Measurements from ENCODE around the gene ADAT2.

ADAT2 gene

DNA sequence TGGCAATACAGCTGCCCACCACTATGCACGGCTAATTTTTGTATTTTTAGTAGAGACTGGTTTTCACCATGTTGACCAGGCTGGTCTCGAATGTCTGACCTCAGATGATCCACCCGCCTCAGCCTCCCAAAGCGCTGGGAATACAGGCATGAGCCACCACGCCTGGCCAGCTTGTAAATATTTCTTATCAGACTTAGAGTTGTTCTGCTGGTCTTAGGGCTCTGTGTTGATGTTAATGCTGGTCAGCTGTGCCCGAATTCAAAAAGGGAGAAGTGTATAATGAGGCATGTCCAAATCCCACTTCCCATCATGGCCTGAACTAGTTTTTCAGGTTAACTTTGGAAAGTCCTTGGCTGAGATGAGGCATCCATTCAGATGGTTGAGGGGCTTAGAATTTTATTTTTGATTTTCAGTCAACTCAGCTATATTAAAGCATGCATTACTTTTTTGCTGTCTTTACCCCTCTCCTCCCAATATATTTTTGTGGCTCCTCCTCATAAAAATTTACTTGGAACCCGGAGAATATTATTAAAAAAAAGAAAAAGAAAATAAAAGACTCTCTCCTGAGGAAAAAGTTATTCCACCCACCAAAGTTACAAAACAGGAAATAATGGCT lies 47.7 kb downstream of the ADAT2 start:
- ATAC-seq (ENCODE audit: low read depth) (no peak), DNase-seq (ENCODE audit: low spot score) (no peak)
- no peaks in the 10 kb centered on the region for H3K9me3 ChIP-seq (ENCODE audit: severe bottlenecking)
- TF ChIP-seq, protein P1, sequence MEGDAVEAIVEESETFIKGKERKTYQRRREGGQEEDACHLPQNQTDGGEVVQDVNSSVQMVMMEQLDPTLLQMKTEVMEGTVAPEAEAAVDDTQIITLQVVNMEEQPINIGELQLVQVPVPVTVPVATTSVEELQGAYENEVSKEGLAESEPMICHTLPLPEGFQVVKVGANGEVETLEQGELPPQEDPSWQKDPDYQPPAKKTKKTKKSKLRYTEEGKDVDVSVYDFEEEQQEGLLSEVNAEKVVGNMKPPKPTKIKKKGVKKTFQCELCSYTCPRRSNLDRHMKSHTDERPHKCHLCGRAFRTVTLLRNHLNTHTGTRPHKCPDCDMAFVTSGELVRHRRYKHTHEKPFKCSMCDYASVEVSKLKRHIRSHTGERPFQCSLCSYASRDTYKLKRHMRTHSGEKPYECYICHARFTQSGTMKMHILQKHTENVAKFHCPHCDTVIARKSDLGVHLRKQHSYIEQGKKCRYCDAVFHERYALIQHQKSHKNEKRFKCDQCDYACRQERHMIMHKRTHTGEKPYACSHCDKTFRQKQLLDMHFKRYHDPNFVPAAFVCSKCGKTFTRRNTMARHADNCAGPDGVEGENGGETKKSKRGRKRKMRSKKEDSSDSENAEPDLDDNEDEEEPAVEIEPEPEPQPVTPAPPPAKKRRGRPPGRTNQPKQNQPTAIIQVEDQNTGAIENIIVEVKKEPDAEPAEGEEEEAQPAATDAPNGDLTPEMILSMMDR (IDR thresholded peaks at IDR 0.05; ENCODE audit: poor library complexity, severe bottlenecking): no peak
- H3K27ac ChIP-seq (ENCODE audit: poor library complexity, severe bottlenecking): no peak overlapping the region
- H3K27me3 ChIP-seq (ENCODE audit: insufficient read depth, poor library complexity, severe bottlenecking): no peaks in the 10 kb centered on the region
- H3K36me3 ChIP-seq (ENCODE audit: low read depth): no peaks in the 10 kb centered on the region
- H3K4me3 ChIP-seq (ENCODE audit: severe bottlenecking): no peak overlapping the region
- H3K4me1 ChIP-seq (ENCODE audit: insufficient read depth, poor library complexity, severe bottlenecking): peaks cover 44% of the 10 kb centered on the region

DNA sequence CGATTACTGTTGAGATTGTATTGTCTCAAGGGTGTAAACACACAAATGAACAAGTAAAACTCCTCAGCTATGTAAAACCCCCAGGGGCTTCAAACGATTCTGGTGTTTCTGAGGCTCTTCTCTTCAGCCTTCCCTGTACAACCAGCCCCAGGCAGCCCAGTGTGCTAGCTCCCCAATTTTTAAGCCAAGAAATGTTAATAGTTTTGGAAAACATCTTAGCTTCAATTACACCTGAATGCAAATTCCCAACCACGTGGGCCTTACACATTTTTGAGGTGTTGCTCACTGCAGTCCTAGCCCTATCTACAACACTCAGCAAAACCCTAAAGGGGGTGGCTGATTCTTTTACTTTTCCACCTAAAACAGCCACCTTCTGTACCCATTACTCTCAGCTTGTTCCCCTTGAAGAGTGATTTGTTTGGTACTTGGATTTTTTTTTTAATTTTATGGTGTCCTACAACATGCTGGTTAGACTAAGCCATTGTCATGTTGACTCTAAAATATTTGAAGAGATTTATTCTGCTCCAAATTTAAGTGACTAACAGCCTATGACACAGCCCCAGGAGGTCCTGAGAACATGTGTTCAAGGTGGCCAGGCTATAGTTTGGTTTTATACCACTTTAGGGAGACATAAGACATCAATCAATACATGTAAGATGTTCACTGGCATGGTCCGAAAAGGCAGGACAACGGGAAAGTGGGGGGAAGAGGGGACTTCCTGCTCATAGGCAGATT lies 48.7 kb downstream of the ADAT2 start:
- Histone ChIP-seq H3K4me3 (ENCODE audit: severe bottlenecking) (no peak overlapping the region), H3K27ac (ENCODE audit: poor library complexity, severe bottlenecking) (peak overlapping the region; percentile 95), H3K4me1 (ENCODE audit: insufficient read depth, poor library complexity, severe bottlenecking) (peaks cover 50% of the 10 kb centered on the region), H3K9me3 (ENCODE audit: severe bottlenecking) (no peaks in the 10 kb centered on the region), H3K27me3 (ENCODE audit: insufficient read depth, poor library complexity, severe bottlenecking) (no peaks in the 10 kb centered on the region), H3K36me3 (ENCODE audit: low read depth) (no peaks in the 10 kb centered on the region)
- DNase-seq (ENCODE audit: low spot score) (no peak), ATAC-seq (ENCODE audit: low read depth) (no peak)
- TF ChIP-seq, protein P1 (IDR thresholded peaks at IDR 0.05; ENCODE audit: poor library complexity, severe bottlenecking): no peak

DNA sequence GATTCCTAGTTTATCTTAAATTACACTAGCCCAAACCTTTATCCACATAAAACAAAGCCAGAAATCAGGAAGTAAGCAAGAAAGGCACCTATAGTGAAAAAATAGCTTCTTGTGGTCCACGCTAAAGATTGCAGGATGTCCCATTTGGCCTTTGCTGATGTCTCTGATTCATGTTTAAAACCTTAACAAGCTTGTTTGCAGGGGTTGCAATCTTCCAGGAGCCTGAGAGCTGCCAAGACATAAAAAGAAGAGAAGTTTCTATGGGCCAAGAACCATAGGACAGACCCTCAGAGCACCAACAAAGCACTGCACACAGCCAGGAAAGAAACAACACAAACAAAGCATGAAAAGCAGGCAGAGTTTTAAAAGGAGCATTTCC lies 49.4 kb downstream of the ADAT2 start:
- Histone ChIP-seq H3K27me3 (ENCODE audit: insufficient read depth, poor library complexity, severe bottlenecking) (no peaks in the 10 kb centered on the region), H3K9me3 (ENCODE audit: severe bottlenecking) (no peaks in the 10 kb centered on the region), H3K27ac (ENCODE audit: poor library complexity, severe bottlenecking) (peak overlapping the region; percentile 95), H3K36me3 (ENCODE audit: low read depth) (no peaks in the 10 kb centered on the region), H3K4me3 (ENCODE audit: severe bottlenecking) (no peak overlapping the region), H3K4me1 (ENCODE audit: insufficient read depth, poor library complexity, severe bottlenecking) (peaks cover 56% of the 10 kb centered on the region)
- TF ChIP-seq, protein P1 (IDR thresholded peaks at IDR 0.05; ENCODE audit: poor library complexity, severe bottlenecking): no peak
- no peak for DNase-seq (ENCODE audit: low spot score)
- no peak for ATAC-seq (ENCODE audit: low read depth)

DNA sequence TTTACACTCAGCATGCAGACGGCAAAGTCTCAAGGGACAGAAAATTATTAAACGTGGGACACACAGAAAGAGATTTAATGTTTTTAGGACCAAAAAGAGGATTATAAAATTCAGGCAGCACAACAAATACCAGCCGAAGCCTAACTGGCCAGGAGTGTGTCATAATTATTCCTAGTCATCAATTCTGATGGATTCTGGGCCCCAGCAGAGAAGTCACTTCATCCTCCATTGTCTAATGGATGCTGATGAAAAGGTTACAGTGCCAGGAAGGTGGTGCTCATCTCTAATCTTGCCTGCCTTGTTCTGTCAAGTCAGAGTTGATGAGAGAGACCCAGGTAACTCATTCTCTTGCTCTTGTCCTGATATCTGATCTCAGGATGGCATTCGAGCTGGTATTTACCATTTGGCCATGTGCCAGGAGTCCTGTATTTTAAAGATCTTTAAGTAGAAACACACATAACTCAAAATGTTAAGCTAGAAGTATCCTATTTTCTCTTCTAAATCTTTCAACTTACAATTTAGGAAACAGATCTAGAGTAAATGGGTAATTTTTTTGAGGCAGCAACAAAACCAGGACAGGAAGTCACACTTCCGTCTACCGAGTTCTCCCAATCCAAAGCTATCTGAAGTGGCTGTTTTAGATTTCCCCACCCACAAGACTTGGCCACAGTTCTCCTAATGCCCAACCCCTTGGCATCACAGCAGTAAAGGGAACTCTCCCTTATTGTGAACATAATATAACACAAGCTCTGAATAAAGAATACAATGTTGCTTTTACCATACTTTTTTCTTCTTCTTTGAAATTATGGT lies 50.0 kb downstream of the ADAT2 start:
- TF ChIP-seq, protein P1 (IDR thresholded peaks at IDR 0.05; ENCODE audit: poor library complexity, severe bottlenecking): no peak
- H3K27ac ChIP-seq (ENCODE audit: poor library complexity, severe bottlenecking): peak overlapping the region; percentile 95
- H3K27me3 ChIP-seq (ENCODE audit: insufficient read depth, poor library complexity, severe bottlenecking): no peaks in the 10 kb centered on the region
- DNase-seq (ENCODE audit: low spot score) (no peak), ATAC-seq (ENCODE audit: low read depth) (0 out of 3 replicates have a peak, but pooled peaks have one; percentile 13)
- H3K9me3 ChIP-seq (ENCODE audit: severe bottlenecking): no peaks in the 10 kb centered on the region
- H3K4me3 ChIP-seq (ENCODE audit: severe bottlenecking): no peak overlapping the region
- H3K4me1 ChIP-seq (ENCODE audit: insufficient read depth, poor library complexity, severe bottlenecking): peaks cover 50% of the 10 kb centered on the region
- no peaks in the 10 kb centered on the region for H3K36me3 ChIP-seq (ENCODE audit: low read depth)

All from RWPE2 (cell line).